OCI-LY7 (cell line): ENCODE data around the gene TRIM7. TPM values are rescaled to one million over a fixed set of nuclear protein-coding genes. Genes with fewer than 3 reads are reported as not detected.

Experiments
- BruUV-seq: library from RNA; stranded (reverse); fragments of 400-500 nt; replicated peaks from 2 replicates; lab custom pipeline; 2021; lab: Mats Ljungman, UMichigan
- CTCF ChIA-PET: fragments of 300-600 bp; sonication (Branson Sonifier 250); formaldehyde crosslinking; loops from one replicate; lab custom pipeline; 2022; ENCODE audit warnings: antibody characterized with exemption; ENCODE audit not compliant: unreplicated experiment; lab: Charles Lee
- POLR2A ChIA-PET: fragments of 300-600 bp; sonication (Branson Sonifier 250); formaldehyde crosslinking; loops from one replicate; lab custom pipeline; 2022; ENCODE audit warnings: antibody characterized with exemption; lab: Charles Lee
- DNase-seq: peaks from one replicate; pipeline ENCODE4 v3.0.0-alpha.2; 2015; ENCODE audit warnings: low spot score
- H2AFZ ChIP-seq: fragments of 200-600 bp; sonication (generic), shearing (Covaris generic); 2 replicates; pipeline ENCODE4 v1.6.1; 2014; ENCODE audit warnings: mild to moderate bottlenecking, antibody characterized with exemption, low read length, moderate library complexity
- H3K27ac ChIP-seq: fragments of 200-600 bp; sonication (generic); 2 replicates; pipeline ENCODE4 v1.5.1; 2014; ENCODE audit warnings: mixed run types, low read depth, mild to moderate bottlenecking, moderate library complexity, low read length, inconsistent platforms; ENCODE audit not compliant: poor library complexity, severe bottlenecking
- H3K36me3 ChIP-seq: fragments of 200-600 bp; sonication (generic); 2 replicates; pipeline ENCODE4 v1.6.1; 2014; ENCODE audit warnings: mild to moderate bottlenecking, antibody characterized with exemption, low read length, moderate library complexity, mixed read lengths; ENCODE audit not compliant: insufficient read depth
- H3K4me1 ChIP-seq: fragments of 200-600 bp; sonication (generic); 2 replicates; pipeline ENCODE4 v1.5.1; 2014; ENCODE audit warnings: mild to moderate bottlenecking, low read length; ENCODE audit not compliant: insufficient read depth, poor library complexity, severe bottlenecking
- H3K4me2 ChIP-seq: fragments of 200-600 bp; sonication (generic); 2 replicates; pipeline ENCODE4 v1.6.1; 2014; ENCODE audit warnings: mild to moderate bottlenecking, low read length
- H3K4me3 ChIP-seq: fragments of 200-600 bp; sonication (generic); 2 replicates; pipeline ENCODE4 v1.5.1; 2014; ENCODE audit warnings: mild to moderate bottlenecking, low read depth, low read length; ENCODE audit not compliant: poor library complexity, severe bottlenecking
- H3K79me2 ChIP-seq: fragments of 200-600 bp; sonication (generic); 2 replicates; pipeline ENCODE4 v1.6.1; 2016; ENCODE audit warnings: low read depth, mild to moderate bottlenecking, low read length, moderate library complexity, mixed read lengths; ENCODE audit not compliant: insufficient read depth
- H3K9me2 ChIP-seq: fragments of 200-600 bp; sonication (generic); 2 replicates; pipeline ENCODE4 v1.6.1; 2016; ENCODE audit warnings: mild to moderate bottlenecking, low read length, mixed read lengths; ENCODE audit not compliant: insufficient read depth
- H3K9me3 ChIP-seq: fragments of 200-600 bp; sonication (generic); 2 replicates; pipeline ENCODE4 v1.6.1; 2014; ENCODE audit warnings: mild to moderate bottlenecking, mixed run types, low read length, mixed read lengths
- H4K20me1 ChIP-seq: fragments of 200-600 bp; sonication (generic); 2 replicates; pipeline ENCODE4 v1.6.1; 2014; ENCODE audit warnings: mild to moderate bottlenecking, antibody characterized with exemption, low read length, moderate library complexity, mixed read lengths; ENCODE audit not compliant: insufficient read depth
- EZH2phosphoT487 ChIP-seq: fragments of 200-600 bp; sonication (generic); IDR thresholded peaks from 2 replicates; pipeline ENCODE4 v1.6.1; 2018; ENCODE audit warnings: low read depth, borderline replicate concordance, mild to moderate bottlenecking, mixed run types, antibody characterized with exemption, low read length, moderate library complexity, mixed read lengths
- intact Hi-C: fragments of 100-400 bp; cut with micrococcal nuclease; formaldehyde crosslinking; loops from one replicate; pipeline ENCODE4 v1.10.0; 2022; ENCODE audit not compliant: unreplicated experiment
- total RNA-seq, 2 experiments: library from RNA; depleted of rRNA in 1 of 2; stranded (reverse); fragments of >200 nt in 1 of 2; shearing (Covaris generic) in 1 of 2; gene quantifications; 2 replicates each; pipeline ENCODE4 v1.2.3, GENCODE V29; 2014 to 2022
- TF ChIP-seq, protein P1 (sequence below): fragments of 200-600 bp; sonication (generic); conservative IDR thresholded peaks from 2 replicates; pipeline ENCODE4 v1.5.1; 2014; ENCODE audit warnings: mild to moderate bottlenecking, antibody characterized with exemption, low read length, moderate library complexity, mixed read lengths

TRIM7 gene
- total RNA-seq, 2 experiments from 2014 or later: 0.22 to 1.8 TPM

DNA sequence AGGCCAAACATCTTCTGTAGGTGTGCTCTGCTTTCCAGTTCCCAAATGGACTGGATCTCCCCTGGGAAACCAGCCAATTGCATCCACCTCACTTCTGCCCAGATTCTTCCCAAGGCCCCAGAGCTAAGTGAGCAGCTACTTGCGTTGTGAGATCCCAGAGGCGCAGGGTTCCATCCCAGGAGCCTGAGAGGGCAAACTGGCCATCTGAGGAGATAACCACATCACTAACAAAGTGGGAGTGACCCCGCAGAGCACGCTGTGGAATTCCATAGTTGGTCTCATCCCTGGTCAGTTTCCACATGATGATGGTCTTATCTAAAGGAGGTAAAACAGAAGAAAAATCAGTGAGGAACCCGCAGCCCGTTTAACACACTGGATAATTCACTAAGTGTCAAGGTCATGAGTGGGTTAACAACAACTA, 37.0 kb upstream of the TRIM7 start:
- ChIA-PET POLR2A (interaction anchor here (0.6 kb wide), 1 partner anchor 20 kb away, joined by 4 read pairs; no protein-coding TSS in a partner anchor), CTCF (no interaction called here)
- H3K4me3 ChIP-seq: peak overlapping the region; percentile 89
- H3K9me3 ChIP-seq: no peaks in the 10 kb centered on the region
- TF ChIP-seq EZH2phosphoT487: no peak
- TF ChIP-seq, protein P1, sequence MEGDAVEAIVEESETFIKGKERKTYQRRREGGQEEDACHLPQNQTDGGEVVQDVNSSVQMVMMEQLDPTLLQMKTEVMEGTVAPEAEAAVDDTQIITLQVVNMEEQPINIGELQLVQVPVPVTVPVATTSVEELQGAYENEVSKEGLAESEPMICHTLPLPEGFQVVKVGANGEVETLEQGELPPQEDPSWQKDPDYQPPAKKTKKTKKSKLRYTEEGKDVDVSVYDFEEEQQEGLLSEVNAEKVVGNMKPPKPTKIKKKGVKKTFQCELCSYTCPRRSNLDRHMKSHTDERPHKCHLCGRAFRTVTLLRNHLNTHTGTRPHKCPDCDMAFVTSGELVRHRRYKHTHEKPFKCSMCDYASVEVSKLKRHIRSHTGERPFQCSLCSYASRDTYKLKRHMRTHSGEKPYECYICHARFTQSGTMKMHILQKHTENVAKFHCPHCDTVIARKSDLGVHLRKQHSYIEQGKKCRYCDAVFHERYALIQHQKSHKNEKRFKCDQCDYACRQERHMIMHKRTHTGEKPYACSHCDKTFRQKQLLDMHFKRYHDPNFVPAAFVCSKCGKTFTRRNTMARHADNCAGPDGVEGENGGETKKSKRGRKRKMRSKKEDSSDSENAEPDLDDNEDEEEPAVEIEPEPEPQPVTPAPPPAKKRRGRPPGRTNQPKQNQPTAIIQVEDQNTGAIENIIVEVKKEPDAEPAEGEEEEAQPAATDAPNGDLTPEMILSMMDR: no peak
- peak overlapping the region; percentile 98 for H3K4me2 ChIP-seq
- peaks cover 50% of the 10 kb centered on the region for H4K20me1 ChIP-seq
- peaks cover 82% of the 10 kb centered on the region for H3K79me2 ChIP-seq
- peaks cover 38% of the 10 kb centered on the region for H3K4me1 ChIP-seq
- intact Hi-C loops: no loop called here
- no peak overlapping the region for H2AFZ ChIP-seq
- no peaks in the 10 kb centered on the region for H3K9me2 ChIP-seq
- H3K36me3 ChIP-seq: peaks cover 66% of the 10 kb centered on the region
- no peak for DNase-seq
- peak overlapping the region; percentile 89 for H3K27ac ChIP-seq
- no TSS peak for BruUV-seq

DNA sequence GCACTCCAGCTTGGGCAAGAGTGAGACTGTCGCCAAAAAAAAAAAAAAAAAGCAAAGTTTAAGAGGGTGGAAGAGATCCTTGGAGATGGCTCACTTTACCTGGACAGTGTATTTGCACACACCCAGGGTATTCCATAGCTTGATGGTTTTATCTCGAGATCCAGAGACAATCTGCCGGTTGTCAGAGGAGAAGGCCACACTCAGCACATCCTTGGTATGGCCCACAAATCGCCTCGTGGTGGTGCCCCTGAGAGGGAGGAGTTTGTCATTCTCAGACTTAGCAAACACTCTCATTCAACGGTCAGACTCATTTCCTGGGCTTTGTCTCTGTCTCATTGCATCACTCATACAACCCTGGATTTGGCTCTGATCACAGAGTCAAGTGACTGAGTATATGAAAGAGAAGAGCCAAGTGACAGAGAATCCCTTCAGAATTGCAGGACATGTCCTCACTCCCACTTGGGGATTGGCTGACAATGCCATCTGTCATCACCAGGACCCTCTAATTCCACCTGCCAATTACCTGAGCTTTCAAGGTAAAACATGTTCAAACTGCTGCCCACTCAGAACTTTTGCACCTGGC, 36.5 kb upstream of the TRIM7 start:
- CTCF ChIA-PET: no interaction called here

More for the DNA sequence above, 36.5 kb upstream of the TRIM7 start:
- no peak overlapping the region for H2AFZ ChIP-seq
- intact Hi-C loops: no loop called here
- peak overlapping the region; percentile 89 for H3K27ac ChIP-seq
- peak overlapping the region; percentile 89 for H3K4me3 ChIP-seq
- no peaks in the 10 kb centered on the region for H3K9me2 ChIP-seq
- peaks cover 71% of the 10 kb centered on the region for H3K36me3 ChIP-seq
- H3K4me1 ChIP-seq: peaks cover 32% of the 10 kb centered on the region
- H3K4me2 ChIP-seq: peak overlapping the region; percentile 98
- peaks cover 76% of the 10 kb centered on the region for H3K79me2 ChIP-seq
- peaks cover 50% of the 10 kb centered on the region for H4K20me1 ChIP-seq
- TF ChIP-seq, protein P1: peak; percentile 30; the same call in 1 of the 2 replicates
- no peak for TF ChIP-seq EZH2phosphoT487
- H3K9me3 ChIP-seq: no peaks in the 10 kb centered on the region
- no TSS peak for BruUV-seq
- peak; percentile 73 for DNase-seq
- POLR2A ChIA-PET: interaction anchor here (0.6 to 1.0 kb wide), 6 partner anchors 8 to 444 kb away, joined by 3 to 7 read pairs (median 4); no protein-coding TSS in a partner anchor
